K562 (cell line): Measurements from ENCODE around the gene NRSN2. TPM values are rescaled to one million over a fixed set of nuclear protein-coding genes. Genes with fewer than 3 reads are reported as not detected.

Experiments
- ATAC-seq: fragments of 200-7000 bp; cut with Tn5 transposase; 3 replicates; pipeline ENCODE4 v1.9.1; 2020; ENCODE audit warnings: moderate library complexity
- BruUV-seq: library from RNA; stranded (reverse); fragments of 400-500 nt; replicated peaks from 2 replicates; lab custom pipeline; 2021; lab: Mats Ljungman, UMichigan
- CTCF ChIA-PET: fragments of 300-600 bp; formaldehyde crosslinking; extraction: SDS; loops from one replicate; lab custom pipeline; 2021; ENCODE audit warnings: low intra/inter-chr PET ratio; lab: Yijun Ruan, JAX
- POLR2A ChIA-PET: fragments of 300-600, 350-650 bp; sonication (Branson Sonifier 250); formaldehyde crosslinking; extraction: SDS; loops from one replicate; lab custom pipeline; 2021; ENCODE audit warnings: antibody characterized with exemption, inconsistent platforms; lab: Yijun Ruan, JAX
- DNase-seq, 4 experiments: peaks; one replicate each; pipeline versions ENCODE4 v3.0.0 to v3.0.0-alpha.2; 2011 to 2018; ENCODE audit warnings: low spot score in 3 of 4, mixed read lengths in 3 of 4; ENCODE audit errors: extremely low read depth in 1 of 4
- FAIRE-seq: peaks from 2 replicates; lab custom pipeline; 2011; peaks lifted over from hg19 to GRCh38; lab: Jason Lieb, UNC
- H2AFZ ChIP-seq: 2 replicates; pipeline ENCODE4 v1.6.0; 2011; ENCODE audit warnings: low read depth, low read length, control low read depth, inconsistent platforms
- H3K27ac ChIP-seq: fragments of 200-600 bp; 3 replicates; pipeline ENCODE4 v1.8.0; 2011; ENCODE audit warnings: low read depth, mild to moderate bottlenecking, control low read depth, inconsistent platforms, low read length, moderate library complexity, mixed read lengths; ENCODE audit errors: extremely low read depth
- H3K27me3 ChIP-seq, 2 experiments: fragments of 300-600 bp in 1 of 2; 2 replicates in 1 of 2; 3 replicates in 1 of 2; pipeline versions ENCODE4 v1.6.0 to v1.8.0; 2011; ENCODE audit warnings: inconsistent platforms in 2 of 2, low read length in 2 of 2, mild to moderate bottlenecking in 1 of 2, mixed read lengths in 1 of 2, moderate library complexity in 1 of 2; ENCODE audit not compliant: control insufficient read depth in 2 of 2, insufficient read depth in 2 of 2
- H3K36me3 ChIP-seq: fragments of 300-600 bp; 3 replicates; pipeline ENCODE4 v1.8.0; 2011; ENCODE audit warnings: mild to moderate bottlenecking, low read length, inconsistent platforms; ENCODE audit not compliant: control insufficient read depth, insufficient read depth
- H3K4me1 ChIP-seq, 2 experiments: fragments of 200-600 bp in 1 of 2; replicated peaks in 1 of 2; 2 replicates in 1 of 2; 3 replicates in 1 of 2; pipeline versions ENCODE4 v1.5.1 to v1.8.0; 2011; ENCODE audit warnings: inconsistent platforms in 2 of 2, low read length in 2 of 2, mild to moderate bottlenecking in 1 of 2, mixed read lengths in 1 of 2, moderate library complexity in 1 of 2; ENCODE audit not compliant: control insufficient read depth in 2 of 2, insufficient read depth in 2 of 2
- H3K4me2 ChIP-seq: 2 replicates; pipeline ENCODE4 v1.6.1; 2011; ENCODE audit warnings: low read length, control low read depth, inconsistent platforms, mixed read lengths; ENCODE audit not compliant: insufficient read depth
- H3K4me3 ChIP-seq: fragments of 200-600 bp; sonication (generic), shearing (Covaris generic); 2 replicates; pipeline ENCODE4 v1.5.1; 2016; ENCODE audit warnings: control low read depth, inconsistent platforms
- H3K79me2 ChIP-seq: fragments of 200-600 bp; 3 replicates; pipeline ENCODE4 v1.8.0; 2011; ENCODE audit warnings: low read length, inconsistent platforms; ENCODE audit not compliant: control insufficient read depth, insufficient read depth
- H3K9ac ChIP-seq, 2 experiments: 2 replicates each; pipeline versions ENCODE4 v1.6.0 to v1.6.1; 2011; ENCODE audit warnings: low read depth in 2 of 2, low read length in 2 of 2, control low read depth in 1 of 2, inconsistent platforms in 1 of 2, mild to moderate bottlenecking in 1 of 2, mixed read lengths in 1 of 2; ENCODE audit not compliant: insufficient read depth in 1 of 2
- H3K9me1 ChIP-seq: one replicate; pipeline ENCODE4 v1.6.0; 2011; ENCODE audit warnings: inconsistent platforms, mild to moderate bottlenecking, low read length, moderate library complexity; ENCODE audit not compliant: control insufficient read depth, insufficient read depth
- H3K9me3 ChIP-seq: replicated peaks from 2 replicates; pipeline ENCODE4 v1.5.1; 2011; ENCODE audit warnings: low read depth, low read length, inconsistent platforms; ENCODE audit not compliant: control insufficient read depth, insufficient read depth
- H4K20me1 ChIP-seq: replicated peaks from 2 replicates; pipeline ENCODE4 v1.6.1; 2011; ENCODE audit warnings: low read length, inconsistent platforms, mixed read lengths; ENCODE audit not compliant: control insufficient read depth, insufficient read depth
- ASH1L ChIP-seq: fragments of 450-650 bp; IDR thresholded peaks from 2 replicates; pipeline ENCODE4 v1.6.1; 2018; ENCODE audit warnings: borderline replicate concordance, mild to moderate bottlenecking, low read depth; ENCODE audit not compliant: partially characterized antibody
- ATF3 ChIP-seq, 2 experiments: fragments of 450-650 bp in 1 of 2; sonication (generic) in 1 of 2; formaldehyde crosslinking in 1 of 2; IDR thresholded peaks in 1 of 2; conservative IDR thresholded peaks in 1 of 2; 2 replicates each; pipeline versions ENCODE4 v1.6.1 to v1.8.1; 2016 to 2023; ENCODE audit warnings: mild to moderate bottlenecking in 2 of 2, moderate library complexity in 2 of 2, inconsistent platforms in 1 of 2, missing genetic modification reagents in 1 of 2
- CBX8 ChIP-seq: fragments of 200-600 bp; sonication (generic); IDR thresholded peaks from 2 replicates; pipeline ENCODE4 v1.6.1; 2012; ENCODE audit warnings: borderline replicate concordance, mixed run types, low read depth, mild to moderate bottlenecking, moderate library complexity, mixed read lengths, low read length, control low read depth, inconsistent platforms; ENCODE audit not compliant: poor library complexity, severe bottlenecking; ENCODE audit errors: extremely low read depth
- CEBPG ChIP-seq, 3 experiments: fragments of 200-800 bp in 1 of 3; sonication (Bioruptor generic) in 1 of 3; sonication (generic) in 1 of 3; formaldehyde crosslinking in 1 of 3; IDR thresholded peaks in 2 of 3; conservative IDR thresholded peaks in 1 of 3; 2 replicates each; pipeline versions ENCODE4 v1.6.1 to v1.8.0; 2016 to 2022; ENCODE audit warnings: missing compliant biosample characterization in 2 of 3, missing genetic modification characterization in 2 of 3, mild to moderate bottlenecking in 1 of 3, missing genetic modification reagents in 1 of 3
- CTBP1 ChIP-seq: fragments of 450-650 bp; IDR thresholded peaks from 2 replicates; pipeline ENCODE4 v1.6.1; 2016; ENCODE audit warnings: borderline replicate concordance
- POLR2B ChIP-seq: fragments of 450-650 bp; IDR thresholded peaks from 2 replicates; pipeline ENCODE4 v1.6.1; 2018; ENCODE audit warnings: low read depth; ENCODE audit not compliant: partially characterized antibody
- ZMIZ1 ChIP-seq, 2 experiments: fragments of 150-350 bp in 1 of 2; IDR thresholded peaks; 2 replicates each; pipeline ENCODE4 v1.6.1; 2012 to 2016; ENCODE audit warnings: low read depth in 2 of 2, low read length in 2 of 2, mild to moderate bottlenecking in 1 of 2, moderate library complexity in 1 of 2
- ZNF395 ChIP-seq: fragments of 200-800 bp; sonication (Bioruptor generic); IDR thresholded peaks from 2 replicates; pipeline ENCODE4 v1.6.1; 2017; ENCODE audit warnings: missing genetic modification characterization, missing compliant biosample characterization
- WGBS: fragments of 100-300 bp; shearing (Covaris generic); methylation state at CpG from one replicate; pipeline ENCODE4 v1.1.6; 2016; ENCODE audit warnings: low coverage, mixed read lengths; ENCODE audit not compliant: insufficient coverage; ENCODE audit errors: missing lambda C conversion rate; 5-methylcytosine and 5-hydroxymethylcytosine counted together
- in situ Hi-C: fragments of 300-500 bp; cut with MboI; formaldehyde crosslinking; loops from 4 replicates; pipeline ENCODE4 v1.15.0; 2018; ENCODE audit warnings: inconsistent platforms, mixed read lengths
- intact Hi-C: fragments of 100-400 bp; cut with micrococcal nuclease; formaldehyde crosslinking; loops from 2 replicates; pipeline ENCODE4 v1.14.2; 2022
- polyA plus RNA-seq, 8 experiments: library from polyadenylated mRNA; depleted of rRNA in 4 of 8; stranded (reverse) in 5 of 8; unstranded in 3 of 8; fragments of >200 nt; fragmentation: Nextera tagmentation in 2 of 8; fragmentation: Illumina TruSeq in 1 of 8; extraction: Ambion mirVana in 2 of 8; extraction: Trizol in 1 of 8; gene quantifications; 2 replicates each; pipeline versions ENCODE4 v1.2.1 to v1.2.3, GENCODE V29; 2011 to 2014; ENCODE audit warnings: inconsistent platforms in 1 of 8, missing spikeins in 1 of 8
- total RNA-seq, 7 experiments: library from RNA; depleted of rRNA in 6 of 7; stranded (reverse); fragments of >200 nt in 6 of 7; fragmentation: Illumina TruSeq in 2 of 7; extraction: Trizol in 2 of 7; gene quantifications; 2 replicates each; pipeline versions ENCODE4 v1.2.1 to v1.2.3, GENCODE V29; 2011 to 2021; ENCODE audit warnings: low replicate concordance in 1 of 7
- TF ChIP-seq, protein P1 (sequence below), 2 experiments: fragments of 450-650 bp; IDR thresholded peaks; 2 replicates each; pipeline ENCODE4 v1.6.1; 2016

Gene NRSN2
- total and polyA plus RNA-seq, 9 of the 15 experiments (the other 6 are each of a cell fraction or from before 2014, with no cell fraction given) = 7.5 to 29.7 (median 11.1) TPM

DNA sequence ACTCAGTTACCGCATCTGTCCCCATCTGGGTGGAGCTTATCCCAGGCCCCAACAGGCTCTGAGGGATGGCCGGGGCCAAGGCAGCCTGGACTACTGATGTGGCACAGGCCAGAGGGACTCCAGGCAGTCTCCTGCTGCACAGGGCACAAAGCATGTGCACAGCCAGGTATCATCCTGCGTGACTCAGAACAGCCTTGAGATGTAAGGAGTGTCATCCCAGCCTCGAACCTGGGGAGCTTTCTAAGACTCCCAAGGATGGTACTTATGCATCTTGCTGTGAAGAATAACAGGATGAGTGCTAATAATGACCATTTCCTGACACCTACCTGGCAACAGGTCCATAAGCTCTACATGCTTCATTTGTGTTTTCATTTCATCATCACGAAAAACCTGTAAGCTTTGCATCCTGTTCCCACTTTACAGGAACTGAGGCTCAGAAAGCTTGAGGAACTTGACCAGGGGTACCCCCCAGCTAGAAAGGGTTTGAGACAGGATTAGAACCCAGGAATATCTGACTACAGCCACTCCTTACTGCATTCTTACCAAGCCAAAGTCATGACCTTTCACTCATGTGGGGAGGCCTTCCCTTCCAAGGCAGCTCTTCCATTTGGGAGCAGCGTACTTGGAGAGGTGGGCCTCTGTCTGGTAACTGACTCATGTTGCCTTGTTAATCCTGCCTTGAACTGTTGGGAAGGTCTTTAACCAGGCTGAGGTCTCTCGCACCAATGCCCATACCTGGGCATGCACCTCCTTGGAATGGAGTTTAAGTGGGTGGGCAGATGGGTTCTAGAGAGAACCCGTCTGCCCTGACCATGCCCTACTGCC is 35.6 kb downstream of the NRSN2 start:
- H3K4me1 ChIP-seq = peaks cover 25% of the 10 kb centered on the region in 2 experiments; a peak in 4 of 5 replicates
- in situ Hi-C loops (no loop called here), intact Hi-C loops (no loop called here)
- peaks cover 84% of the 10 kb centered on the region for H3K79me2 ChIP-seq
- H3K27ac ChIP-seq = peak overlapping the region; percentile 96
- H3K9ac ChIP-seq = peak overlapping the region; percentile 86 to 96; a peak in 3 of 4 replicates
- H3K4me3 ChIP-seq = peak overlapping the region; percentile 93
- peaks cover 42% of the 10 kb centered on the region for H3K36me3 ChIP-seq
- ChIA-PET CTCF (no interaction called here), POLR2A (interaction anchor here (0.6 to 9.2 kb wide), 14 partner anchors 8 to 161 kb away, joined by 3 to 100 read pairs (median 6); partner anchors contain the start of genes CSNK2A1 and TBC1D20)
- 28% methylated on average over 7 of the region's 8 CpGs for WGBS
- peak overlapping the region; percentile 94 for H3K4me2 ChIP-seq
- peak; percentile 43 for ATAC-seq
- peak in 1 of 4 experiments; percentile 30 for DNase-seq
- FAIRE-seq = no peak
- no peaks in the 10 kb centered on the region for H3K9me3 ChIP-seq
- H3K9me1 ChIP-seq = no peaks in the 10 kb centered on the region
- TSS peak; percentile 40 for BruUV-seq
- H3K27me3 ChIP-seq = no peaks in the 10 kb centered on the region
- H2AFZ ChIP-seq = no peak overlapping the region
- H4K20me1 ChIP-seq = peaks cover 11% of the 10 kb centered on the region
- TF ChIP-seq POLR2B (peak; percentile 48), CBX8 (no peak), ATF3 (IDR thresholded peaks at IDR 0.05) (0 out of 2 replicates have a peak, but pooled peaks have one; percentile 26), ATF3 (CRISPR knock-in tag; conservative IDR thresholded peaks at IDR 0.05) (no peak), CEBPG (CRISPR knock-in tag; IDR thresholded peaks at IDR 0.05) (peak; percentile 37; the same call in 1 of the 2 replicates), CEBPG (tag; conservative IDR thresholded peaks at IDR 0.05 in 1 of 2, IDR thresholded peaks at IDR 0.05 in 1 of 2) (0 out of 4 replicates have a peak, but pooled peaks of 1 of the 2 experiments have one; percentile 34), CTBP1 (0 out of 2 replicates have a peak, but pooled peaks have one; percentile 9), ZNF395 (0 out of 2 replicates have a peak, but pooled peaks have one; percentile 2), ZMIZ1 (IDR thresholded peaks at IDR 0.05; ENCODE audit: low read depth in 2 of 2, low read length in 2 of 2) (peak in 1 of 2 experiments; percentile 48; a peak in 1 of 4 replicates), ASH1L (no peak)
- TF ChIP-seq, protein P1, sequence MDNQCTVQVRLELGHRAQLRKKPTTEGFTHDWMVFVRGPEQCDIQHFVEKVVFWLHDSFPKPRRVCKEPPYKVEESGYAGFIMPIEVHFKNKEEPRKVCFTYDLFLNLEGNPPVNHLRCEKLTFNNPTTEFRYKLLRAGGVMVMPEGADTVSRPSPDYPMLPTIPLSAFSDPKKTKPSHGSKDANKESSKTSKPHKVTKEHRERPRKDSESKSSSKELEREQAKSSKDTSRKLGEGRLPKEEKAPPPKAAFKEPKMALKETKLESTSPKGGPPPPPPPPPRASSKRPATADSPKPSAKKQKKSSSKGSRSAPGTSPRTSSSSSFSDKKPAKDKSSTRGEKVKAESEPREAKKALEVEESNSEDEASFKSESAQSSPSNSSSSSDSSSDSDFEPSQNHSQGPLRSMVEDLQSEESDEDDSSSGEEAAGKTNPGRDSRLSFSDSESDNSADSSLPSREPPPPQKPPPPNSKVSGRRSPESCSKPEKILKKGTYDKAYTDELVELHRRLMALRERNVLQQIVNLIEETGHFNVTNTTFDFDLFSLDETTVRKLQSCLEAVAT (IDR thresholded peaks at IDR 0.05) = peak; percentile 52 to 67; a peak in 3 of 4 replicates
